Left renal cortex interstitium (tissue), 4 donors: ENCODE data around the gene TIPARP. TPM values are rescaled to one million over a fixed set of nuclear protein-coding genes. Genes with fewer than 3 reads are reported as not detected.
"Not testable (repeated sequence)": the region's sequence is repeated elsewhere in the genome, so short reads cannot be mapped to it uniquely, and the experiment has no call there.

Experiments used
- DNase-seq, 4 donors: peaks; one replicate each; pipeline ENCODE4 v3.0.0-alpha.2; 2013; ENCODE audit warnings: low read depth in 4 of 4, low spot score in 2 of 4, missing footprints in 1 of 4
- polyA plus RNA-seq, 4 donors: library from polyadenylated mRNA; unstranded; fragments of 120-200 nt; gene quantifications; one replicate each; pipeline ENCODE4 v1.2.1, GENCODE V29; 2013; ENCODE audit not compliant: insufficient read length in 4 of 4

The TIPARP gene
- polyA plus RNA-seq, 4 donors: 19.2 to 30.2 (median 22.5) TPM

DNA sequence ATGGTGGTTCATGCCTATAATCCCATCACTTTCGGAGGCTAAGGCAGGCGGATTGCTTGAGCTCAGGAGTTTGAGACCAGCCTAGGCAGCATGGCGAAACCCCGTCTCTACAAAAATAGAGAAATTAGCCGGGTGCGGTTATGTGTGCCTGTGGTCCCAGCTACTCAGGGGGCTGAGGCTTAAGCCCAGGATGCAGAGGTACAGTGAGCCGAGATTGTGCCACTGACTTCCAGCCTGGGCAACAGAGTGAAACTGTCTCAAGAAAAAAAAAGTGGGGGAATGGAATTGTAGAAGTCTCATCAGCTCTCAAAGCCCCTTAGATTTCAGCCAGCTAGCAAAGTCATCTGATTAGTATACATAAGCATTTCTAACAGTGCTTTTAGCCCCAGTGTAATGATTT lies 33.2 kb downstream of the TIPARP start:
- DNase-seq: no peak

DNA sequence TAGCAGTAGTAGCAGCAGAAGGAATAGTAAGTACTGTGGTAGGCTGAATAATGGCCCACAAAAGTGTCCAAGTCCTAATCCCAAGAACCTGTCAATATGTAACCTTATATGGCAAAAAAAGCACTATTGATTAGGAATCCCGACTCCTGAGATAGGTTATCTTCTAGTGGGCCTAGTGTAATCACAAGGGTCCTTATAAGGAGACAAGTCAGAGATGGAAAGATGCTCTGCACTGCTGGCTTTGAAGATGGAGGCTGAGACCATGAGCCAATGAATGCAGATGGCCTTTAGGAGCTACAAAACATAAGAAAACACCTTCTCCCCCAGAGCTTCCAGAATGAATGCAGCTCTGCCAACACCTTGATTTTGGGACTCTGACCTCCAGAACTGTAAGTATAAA lies 36.0 kb downstream of the TIPARP start:
- DNase-seq: no peak

DNA sequence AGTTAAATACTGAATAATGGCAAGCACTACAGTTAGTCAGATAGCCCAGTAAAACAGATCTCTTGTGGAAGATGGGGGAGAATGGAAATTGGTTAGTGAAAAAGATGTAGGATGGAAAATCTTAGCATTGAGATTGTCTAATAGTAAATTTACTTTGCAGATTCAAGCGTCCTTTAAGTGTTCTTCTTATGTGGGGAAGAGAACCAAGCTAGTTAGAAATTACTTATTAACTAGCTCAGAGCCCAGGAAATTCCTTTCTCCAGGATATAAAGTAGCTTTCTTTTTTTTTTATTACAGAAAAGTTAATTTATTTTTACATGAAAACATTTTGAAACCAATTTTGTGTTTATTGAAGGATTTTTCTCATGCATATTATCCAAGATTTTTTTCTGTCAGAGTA lies 36.7 kb downstream of the TIPARP start:
- no peak for DNase-seq

DNA sequence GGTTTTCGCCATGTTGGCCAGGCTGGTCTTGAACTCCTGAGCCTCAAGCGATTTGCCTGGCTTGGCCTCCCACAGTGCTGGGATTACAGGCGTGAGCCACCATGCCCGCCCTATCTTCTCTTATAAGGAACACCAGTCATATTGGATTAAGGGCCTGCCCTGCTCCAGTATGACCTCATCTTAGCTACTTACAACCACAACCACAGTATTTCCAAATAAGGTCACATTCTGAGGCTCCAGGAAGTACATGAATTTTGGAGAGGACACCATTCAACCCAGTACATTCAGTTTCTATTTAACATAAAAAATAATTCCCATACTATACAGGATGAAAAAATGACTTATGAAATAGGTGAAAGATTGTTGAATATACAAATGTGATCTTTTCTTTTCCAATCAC lies 37.6 kb downstream of the TIPARP start:
- not testable (repeated sequence) for DNase-seq

DNA sequence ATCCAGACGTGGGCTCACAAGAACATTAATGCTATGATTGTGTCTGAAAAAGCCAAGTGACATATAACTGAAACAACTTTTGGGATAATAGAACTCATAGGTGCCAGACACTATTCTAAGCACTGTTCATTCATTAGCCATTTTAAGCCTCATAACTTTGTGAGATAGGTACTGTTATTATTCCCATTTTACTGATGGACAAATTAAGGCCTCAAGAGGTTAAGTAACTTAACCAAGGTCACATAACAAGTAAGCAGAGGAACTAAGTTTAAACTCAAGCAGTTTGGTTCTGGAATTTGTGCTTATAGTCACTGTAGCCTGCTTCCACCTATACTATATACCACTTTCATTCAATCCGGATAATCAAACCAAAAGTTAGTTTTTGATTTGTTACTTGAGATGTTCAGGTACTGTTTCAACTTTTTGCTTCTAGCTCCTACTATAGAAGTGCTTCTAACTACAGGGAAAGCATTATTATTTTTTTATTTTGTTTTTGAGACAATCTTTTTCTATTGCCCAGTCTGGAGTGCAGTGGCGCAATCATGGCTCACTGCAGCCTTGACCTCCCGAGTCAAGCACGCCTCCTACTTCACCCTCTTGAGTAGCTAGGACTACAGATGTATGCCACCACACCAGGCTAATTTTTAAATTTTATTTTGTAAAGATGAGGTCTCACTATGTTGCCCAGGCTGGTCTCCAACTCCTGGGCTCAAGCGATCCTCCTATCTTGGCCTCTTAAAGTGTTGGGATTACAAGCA lies 41.9 kb downstream of the TIPARP start:
- no peak for DNase-seq

DNA sequence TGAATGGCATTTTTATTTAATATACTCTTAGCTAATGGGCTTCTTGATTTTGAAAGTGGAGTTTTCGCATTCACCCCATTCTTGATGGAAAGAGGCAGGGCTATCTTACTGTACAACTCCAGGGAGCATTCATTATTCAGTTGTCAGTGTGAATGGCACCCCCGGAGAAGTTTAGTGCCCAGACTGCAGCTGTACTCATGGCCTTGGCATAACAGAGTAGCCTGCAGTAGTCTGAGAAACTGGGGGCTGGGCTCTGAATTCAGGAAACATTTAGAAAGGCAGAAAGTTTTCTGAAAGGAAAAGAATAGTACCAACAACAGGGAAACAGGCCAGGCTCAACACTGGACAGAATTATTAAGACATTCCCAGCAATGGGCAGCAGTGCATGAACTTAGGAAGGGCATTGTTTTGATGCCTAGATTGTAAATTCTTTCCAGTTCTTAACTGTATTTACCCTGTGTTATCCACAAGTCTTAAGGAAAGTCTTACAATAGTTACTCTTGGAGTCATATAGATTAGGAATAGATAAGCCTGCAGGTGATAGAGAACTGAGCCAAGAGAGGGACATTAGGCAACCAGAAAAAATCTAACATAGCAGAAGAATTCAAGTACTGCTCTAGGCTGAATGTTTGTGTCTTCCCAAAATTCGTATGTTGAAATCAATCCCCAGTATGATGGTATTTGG lies 44.4 kb downstream of the TIPARP start:
- DNase-seq: no peak

DNA sequence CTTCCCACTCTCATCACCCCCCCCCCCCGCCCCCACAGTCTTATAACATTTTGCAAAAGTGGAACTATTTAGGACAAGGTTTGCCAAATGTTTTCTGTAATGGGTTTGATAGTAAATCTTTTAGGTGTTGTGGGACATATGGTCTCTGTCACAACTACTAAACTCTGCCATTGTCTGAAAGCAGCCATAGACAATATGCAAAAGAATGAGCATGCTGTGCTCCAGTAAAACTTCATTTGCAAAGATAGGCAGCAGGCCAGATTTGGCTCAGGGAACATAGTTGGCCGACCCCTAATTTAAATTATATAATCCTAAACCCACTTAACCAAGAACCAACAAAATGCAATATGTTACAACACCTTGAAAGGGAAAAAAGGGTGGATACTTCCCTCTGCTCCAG lies 46.4 kb downstream of the TIPARP start:
- no peak for DNase-seq

DNA sequence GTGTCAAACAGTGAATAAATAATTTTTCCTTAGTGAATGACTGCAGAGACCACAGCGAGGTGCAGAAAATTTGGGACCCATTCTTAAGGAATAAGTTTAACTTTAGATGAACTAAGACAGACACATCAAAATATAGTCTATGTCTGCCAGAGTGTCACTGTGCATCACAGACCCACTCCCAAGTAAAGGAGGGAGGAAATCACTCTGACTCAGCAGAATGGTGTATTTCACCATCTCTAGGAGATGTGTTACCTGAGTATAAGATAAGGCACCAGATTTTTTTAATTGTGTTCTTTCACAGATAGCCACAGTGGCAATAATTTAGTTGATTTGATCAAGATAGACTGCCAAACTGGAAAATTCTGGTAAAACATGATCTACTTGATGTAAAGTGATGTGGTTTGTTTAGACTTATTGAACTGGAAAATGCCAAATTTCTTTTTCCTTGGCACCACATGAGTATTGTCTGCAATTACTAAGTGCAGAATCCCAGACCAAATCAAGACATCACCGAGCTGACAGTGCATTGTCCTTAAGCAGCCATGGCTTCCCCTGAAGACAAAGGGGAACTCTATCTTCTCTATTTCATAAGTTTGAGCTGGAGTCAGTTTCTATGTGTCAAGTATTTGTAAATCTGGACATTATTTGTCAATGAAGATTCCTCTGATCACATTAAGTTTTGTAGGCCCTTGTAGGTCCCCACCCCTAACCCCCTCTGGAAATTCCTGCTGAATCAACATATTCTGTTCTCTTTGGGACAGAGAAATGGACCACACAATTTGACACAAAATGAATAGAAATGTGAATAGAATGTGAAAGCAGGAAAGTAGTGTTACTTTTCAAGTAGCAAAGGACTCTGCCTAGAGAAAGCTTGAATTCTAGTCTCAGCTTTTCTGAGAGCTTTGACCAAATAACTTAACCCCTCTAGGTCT lies 47.6 kb downstream of the TIPARP start:
- DNase-seq: no peak

DNA sequence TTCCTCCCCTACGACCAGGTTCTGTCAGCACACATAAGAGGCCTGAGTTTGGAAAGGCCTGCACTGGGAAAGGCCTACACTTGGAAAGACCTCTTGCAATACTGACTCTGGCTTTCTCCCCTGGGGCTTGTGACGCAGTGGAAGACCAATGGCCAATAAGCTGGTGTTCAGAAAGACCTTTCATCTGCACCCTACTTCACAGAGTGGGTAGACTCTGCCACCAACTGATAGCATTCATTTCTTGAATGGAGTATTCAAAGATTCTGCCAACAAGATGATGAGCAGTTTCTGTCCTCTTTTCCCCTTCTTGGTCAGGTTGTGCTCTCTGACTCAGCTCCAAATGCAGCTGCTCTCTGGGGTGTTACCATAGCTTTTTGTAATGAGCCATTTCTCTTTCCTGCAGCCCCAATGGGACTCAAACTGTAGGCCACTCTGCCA lies 48.8 kb downstream of the TIPARP start:
- DNase-seq: no peak

DNA sequence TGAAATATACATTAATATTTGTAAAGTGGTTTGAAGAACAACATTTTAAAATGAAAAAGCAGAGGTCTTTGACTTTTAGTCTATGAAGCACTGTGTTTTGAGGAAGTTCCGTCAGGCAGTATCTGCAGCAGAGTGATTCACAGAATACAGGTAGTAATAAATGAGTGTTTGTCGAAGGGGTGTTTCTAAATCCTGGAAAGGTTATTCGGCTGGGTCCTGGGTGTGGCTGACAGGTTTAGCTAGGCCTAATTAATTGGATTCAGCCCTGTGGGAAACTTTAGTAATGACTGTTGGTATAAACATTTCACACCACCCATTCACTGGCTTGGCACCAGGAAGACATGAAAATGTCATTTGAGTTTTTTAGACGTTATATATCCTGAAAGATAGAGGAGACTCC lies 51.3 kb downstream of the TIPARP start:
- DNase-seq: no peak

DNA sequence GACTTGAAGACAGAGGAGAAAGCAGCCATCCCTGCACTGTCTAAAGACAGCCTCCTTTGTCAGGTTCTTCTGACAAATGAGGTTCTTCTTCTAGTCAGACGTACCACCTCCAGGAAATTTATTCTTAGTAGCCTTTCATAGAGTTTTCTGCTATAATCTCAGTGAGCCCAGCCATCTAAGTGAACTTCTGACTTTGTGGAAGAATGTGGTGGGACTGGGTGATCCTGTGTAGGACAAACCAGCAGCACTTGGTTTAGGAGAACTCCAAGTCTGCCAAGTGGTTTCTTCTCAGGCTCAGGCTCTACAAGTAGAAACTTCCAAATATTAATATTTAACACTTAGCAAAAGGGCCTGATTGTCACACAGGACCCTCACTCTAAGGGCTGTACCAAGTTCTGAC lies 52.1 kb downstream of the TIPARP start:
- no peak for DNase-seq

DNA sequence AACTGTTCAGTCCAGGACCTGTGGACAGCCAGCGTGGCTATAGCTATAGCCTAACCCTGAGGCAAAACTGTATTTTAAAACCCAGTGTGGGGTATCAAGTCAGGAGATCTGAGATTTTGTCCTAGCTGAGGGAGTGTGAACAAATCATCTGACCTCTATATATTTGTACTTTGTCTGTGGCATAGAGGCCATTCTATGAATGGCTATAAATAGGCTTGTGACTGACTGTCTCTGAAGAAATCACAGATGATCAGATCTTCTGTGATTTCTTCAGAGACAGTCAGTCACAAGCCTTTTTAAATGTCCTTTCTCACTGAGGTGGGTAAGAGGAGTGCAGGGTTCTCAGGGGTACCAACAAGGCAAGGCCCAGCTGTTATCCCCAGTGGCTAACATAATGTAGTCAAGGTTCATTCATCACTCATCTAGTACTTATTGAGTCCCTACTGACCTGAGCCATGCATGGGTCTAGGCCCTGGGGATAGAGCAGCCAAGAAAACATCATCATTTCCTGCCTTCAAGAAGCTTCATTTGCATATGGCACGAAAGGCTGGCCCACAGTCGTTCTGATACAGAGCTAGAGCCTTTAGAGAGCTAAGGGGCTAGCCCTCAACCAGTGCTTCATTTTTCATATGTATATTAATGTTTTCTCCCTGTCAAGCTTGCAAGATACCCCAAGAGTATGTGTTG lies 53.3 kb downstream of the TIPARP start:
- no peak for DNase-seq

DNA sequence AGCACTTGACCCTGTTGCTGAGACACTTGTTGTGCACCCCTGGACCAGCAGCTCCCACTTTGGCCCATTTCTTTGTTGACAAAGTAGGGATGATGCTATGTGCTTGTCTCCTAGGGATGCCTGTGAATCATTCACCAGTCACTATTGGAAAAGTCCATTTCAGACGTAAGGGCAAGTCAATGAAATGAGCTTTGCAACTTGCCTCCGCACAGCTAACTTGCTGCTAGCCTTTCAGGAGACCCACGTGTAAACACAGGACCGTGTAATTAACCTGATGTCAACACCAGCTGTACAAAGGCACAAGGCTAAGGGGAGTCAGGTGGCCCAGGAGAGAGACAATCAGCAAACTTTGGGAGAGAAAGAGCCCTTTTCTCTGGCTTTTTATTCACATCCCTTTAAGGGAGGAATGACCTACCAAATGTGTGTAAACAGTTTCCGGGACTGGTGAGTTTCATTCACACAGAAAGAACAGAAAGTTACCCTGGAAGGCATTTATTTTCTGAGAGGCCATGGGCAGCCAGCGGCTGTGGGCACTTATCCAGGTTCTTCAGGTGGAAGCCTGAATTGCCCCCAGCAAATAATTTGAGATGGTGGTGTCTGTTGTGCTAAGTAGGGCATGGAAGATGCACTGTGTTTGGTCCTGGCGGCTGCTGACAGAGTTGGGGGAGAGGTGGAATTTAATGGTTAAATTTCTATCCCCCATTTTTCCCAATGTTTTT lies 54.0 kb downstream of the TIPARP start:
- no peak for DNase-seq

DNA sequence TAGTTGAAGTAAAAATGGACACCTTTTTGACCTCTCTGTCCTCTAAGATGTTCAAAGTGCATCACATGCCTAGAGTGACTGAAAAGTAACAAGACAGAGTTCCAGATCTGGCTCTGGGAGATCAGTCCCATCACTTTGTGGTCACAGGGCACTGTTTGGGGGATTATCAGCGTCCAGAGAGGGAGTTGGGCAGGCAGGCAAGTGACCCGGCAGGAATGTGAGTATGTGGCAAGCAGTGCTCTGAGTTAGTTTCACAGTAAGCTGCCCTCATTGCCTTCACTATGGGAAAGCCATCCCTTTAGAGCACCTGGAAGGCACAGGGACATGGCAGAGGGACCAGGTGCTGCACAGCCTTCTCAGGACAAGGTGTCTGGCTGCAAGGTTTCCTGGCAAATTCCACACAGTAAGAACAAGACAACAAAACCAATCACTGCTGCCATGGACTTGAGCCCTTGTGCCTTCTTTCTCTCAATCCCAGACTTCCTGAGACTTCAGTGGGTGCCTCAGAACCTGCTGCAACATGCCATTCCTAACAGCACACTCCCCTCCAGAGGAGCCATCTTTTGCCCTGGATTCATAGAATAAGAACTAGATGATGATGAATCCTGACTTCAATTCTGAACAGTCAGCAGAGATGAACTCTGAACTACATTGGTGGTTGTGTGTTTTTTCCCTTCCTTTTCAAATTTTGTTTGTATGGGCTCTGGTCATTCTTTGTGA lies 55.2 kb downstream of the TIPARP start:
- no peak for DNase-seq

DNA sequence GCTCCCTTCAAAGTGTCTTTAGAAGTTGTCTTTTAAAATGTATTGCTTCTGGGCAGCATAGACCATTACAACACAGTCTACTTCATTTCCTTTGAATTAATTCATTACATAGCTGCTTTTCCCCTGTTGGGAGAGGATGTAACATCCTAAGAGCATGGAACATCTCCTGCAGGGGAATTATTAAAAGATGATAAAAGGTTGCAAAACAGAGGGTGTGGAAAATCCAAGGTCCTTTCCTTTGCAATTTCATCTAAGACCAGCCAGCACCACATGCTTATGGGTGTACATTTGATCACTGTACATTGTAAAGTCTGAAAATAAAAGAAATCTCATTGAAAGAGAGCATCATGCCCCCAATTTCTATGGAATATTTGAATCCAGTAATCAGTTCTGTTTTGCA lies 57.4 kb downstream of the TIPARP start:
- no peak for DNase-seq

DNA sequence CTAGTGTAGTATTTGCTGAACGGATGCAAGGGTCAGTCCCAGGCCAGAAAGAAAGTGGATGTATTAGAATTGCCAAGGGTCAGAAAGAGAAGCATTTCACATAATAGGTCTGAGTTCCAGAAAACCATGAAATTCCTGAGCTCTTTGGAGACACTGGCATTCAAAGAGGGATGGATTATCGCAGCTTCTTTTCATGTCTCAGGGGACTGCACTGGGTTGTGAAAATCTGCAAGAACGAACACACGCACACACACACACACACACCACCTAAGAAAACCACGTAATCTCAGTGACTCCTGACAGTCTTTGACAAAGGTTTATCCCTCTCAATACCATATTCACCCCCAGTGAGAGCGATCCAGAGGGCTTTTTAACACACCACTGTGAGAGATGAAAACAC lies 57.9 kb downstream of the TIPARP start:
- no peak for DNase-seq

DNA sequence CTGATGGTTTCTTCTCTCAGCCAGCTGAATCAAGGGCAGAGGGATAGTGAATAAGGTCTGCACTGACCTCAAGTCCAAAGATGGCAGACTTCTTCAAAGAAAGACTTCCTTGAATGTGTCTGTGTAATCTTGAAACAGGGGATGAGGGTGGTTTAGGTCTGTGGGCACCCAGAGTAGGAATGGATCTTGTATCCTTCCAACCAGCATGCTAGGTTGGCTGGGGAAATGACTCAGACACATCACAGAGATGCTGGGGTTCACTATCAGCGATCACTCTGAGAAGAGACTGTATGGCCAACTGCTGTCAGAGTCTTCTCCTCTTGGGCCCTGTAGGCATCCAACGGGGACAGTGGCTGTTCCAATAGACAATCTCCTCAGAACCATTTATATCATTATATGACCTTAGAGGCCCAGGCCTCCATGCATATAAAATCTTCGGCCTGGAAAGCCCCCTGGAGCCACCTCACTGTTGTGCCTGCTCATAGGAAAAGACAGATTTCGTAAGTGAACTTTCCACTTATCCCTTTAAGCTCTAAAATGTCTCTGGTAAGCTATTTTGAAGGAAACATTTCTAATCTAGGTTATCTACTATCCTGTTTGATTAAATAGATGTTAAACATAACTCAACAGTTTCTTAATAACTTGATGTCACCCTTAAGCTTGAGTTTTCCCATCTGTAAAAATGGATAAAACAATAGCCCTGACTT lies 58.5 kb downstream of the TIPARP start:
- DNase-seq: no peak

DNA sequence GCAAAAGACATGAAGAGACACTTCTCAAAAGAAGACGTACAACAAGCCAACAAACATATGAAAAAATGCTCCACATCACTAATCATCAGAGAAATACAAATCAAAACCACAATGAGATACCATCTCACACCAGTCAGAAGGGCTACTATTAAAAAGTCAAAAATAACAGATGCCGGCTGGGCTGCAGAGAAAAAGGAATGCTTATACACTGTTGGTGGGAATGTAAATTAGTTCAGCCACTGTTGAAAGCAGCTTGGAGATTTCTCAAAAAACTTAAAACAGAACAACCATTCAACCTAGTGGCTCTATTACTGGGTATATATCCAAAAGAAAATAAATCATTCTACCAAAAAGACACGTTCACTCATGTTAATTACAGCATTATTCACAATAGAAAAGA lies 60.3 kb downstream of the TIPARP start:
- DNase-seq: not testable (repeated sequence)

DNA sequence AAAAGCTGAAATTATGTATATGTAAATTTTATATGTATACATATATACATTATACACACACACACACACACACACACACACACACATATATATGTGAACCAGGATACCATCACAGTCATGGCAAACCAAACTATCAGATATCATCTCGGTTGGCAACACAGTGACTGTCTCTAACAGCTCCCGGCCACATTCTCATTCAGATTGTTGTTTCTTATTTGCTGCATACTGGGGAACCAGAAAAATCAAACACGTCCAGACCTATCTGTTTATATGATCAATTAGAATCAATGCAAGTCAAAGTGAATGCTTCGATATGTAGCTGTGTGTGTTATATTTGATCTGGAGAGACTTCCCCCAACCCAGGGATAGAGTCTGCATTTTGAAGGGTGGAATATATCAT lies 61.1 kb downstream of the TIPARP start:
- no peak for DNase-seq
